DND-41 (cell line): Measurements from ENCODE around the gene TOMM22.

Experiments
- EZH2 ChIP-seq: IDR thresholded peaks from 3 replicates; pipeline ENCODE4 v1.6.1; 2012; ENCODE audit warnings: borderline replicate concordance, low read depth, mild to moderate bottlenecking, moderate library complexity, low read length, inconsistent platforms; ENCODE audit not compliant: severe bottlenecking
- TF ChIP-seq, protein P1 (sequence below): IDR thresholded peaks from 2 replicates; pipeline ENCODE4 v1.5.1; 2012; ENCODE audit warnings: borderline replicate concordance, low read length, moderate library complexity, mild to moderate bottlenecking; ENCODE audit not compliant: poor library complexity, severe bottlenecking; ENCODE audit errors: extremely low read depth

DNA sequence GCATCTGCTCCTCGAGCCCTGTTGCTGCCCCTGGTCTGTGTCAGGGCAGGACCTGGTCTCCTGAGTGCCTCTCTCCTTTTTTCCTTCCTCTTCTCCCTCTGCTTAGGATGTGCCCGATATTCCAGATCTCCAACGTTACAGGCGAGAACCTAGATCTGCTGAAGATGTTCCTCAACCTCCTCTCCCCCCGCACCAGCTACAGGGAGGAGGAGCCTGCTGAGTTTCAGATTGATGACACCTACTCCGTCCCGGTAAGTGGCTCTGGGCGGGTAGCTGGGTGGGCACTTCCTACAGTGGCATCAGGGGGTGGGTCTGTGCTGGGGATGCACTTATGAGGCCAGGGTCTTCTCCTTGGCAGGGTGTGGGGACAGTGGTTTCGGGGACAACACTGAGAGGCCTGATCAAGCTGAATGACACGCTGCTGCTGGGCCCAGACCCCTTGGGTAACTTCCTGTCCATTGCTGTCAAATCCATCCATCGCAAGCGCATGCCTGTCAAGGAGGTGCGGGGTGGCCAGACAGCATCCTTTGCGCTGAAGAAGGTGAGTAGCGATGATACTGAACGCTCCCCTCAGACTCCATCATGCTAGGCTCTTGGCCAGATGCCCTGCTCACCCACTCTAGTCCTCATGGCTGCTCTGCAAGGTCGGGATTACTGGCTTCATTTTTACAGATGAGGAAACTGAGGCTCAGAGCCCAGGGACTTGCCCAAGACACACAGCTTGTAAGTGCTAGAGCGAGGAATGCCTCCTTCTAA is 44.3 kb downstream of the TOMM22 start:
- TF ChIP-seq, protein P1, sequence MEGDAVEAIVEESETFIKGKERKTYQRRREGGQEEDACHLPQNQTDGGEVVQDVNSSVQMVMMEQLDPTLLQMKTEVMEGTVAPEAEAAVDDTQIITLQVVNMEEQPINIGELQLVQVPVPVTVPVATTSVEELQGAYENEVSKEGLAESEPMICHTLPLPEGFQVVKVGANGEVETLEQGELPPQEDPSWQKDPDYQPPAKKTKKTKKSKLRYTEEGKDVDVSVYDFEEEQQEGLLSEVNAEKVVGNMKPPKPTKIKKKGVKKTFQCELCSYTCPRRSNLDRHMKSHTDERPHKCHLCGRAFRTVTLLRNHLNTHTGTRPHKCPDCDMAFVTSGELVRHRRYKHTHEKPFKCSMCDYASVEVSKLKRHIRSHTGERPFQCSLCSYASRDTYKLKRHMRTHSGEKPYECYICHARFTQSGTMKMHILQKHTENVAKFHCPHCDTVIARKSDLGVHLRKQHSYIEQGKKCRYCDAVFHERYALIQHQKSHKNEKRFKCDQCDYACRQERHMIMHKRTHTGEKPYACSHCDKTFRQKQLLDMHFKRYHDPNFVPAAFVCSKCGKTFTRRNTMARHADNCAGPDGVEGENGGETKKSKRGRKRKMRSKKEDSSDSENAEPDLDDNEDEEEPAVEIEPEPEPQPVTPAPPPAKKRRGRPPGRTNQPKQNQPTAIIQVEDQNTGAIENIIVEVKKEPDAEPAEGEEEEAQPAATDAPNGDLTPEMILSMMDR = no peak
- TF ChIP-seq EZH2 = no peak
